Hepatic stellate cell (primary cell): Measurements from ENCODE around the gene EHMT2.
"Not testable (repeated sequence)": the region's sequence is repeated elsewhere in the genome, so short reads cannot be mapped to it uniquely, and the experiment has no call there.

Source experiments
- DNase-seq: peaks from one replicate; pipeline ENCODE4 v3.0.0; 2011; ENCODE audit warnings: low spot score

Gene EHMT2

GRCh38 chr6:31838114-31838553, 59.4 kb downstream of the EHMT2 start:
- not testable (repeated sequence) for DNase-seq

- no peak for DNase-seq
Observed at GRCh38 chr6:31837369-31838113, 60.0 kb downstream of the EHMT2 start.

- DNase-seq, result peak; percentile 53
Observed at GRCh38 chr6:31836474-31837368, 60.8 kb downstream of the EHMT2 start.

GRCh38 chr6:31836047-31836473, 61.4 kb downstream of the EHMT2 start:
- no peak for DNase-seq

- peak; percentile 93 for DNase-seq
Observed at GRCh38 chr6:31834367-31835250, 62.9 kb downstream of the EHMT2 start.

GRCh38 chr6:31831350-31832215, 65.9 kb downstream of the EHMT2 start:
- DNase-seq, result no peak

- DNase-seq, result no peak
Observed at GRCh38 chr6:31830886-31831335, 66.6 kb downstream of the EHMT2 start.
